ENCODE measurements around the gene RAB30.
"Not testable (repeated sequence)": the region's sequence is repeated elsewhere in the genome, so short reads cannot be mapped to it uniquely, and the experiment has no call there.

The RAB30 gene

GRCh38 chr11:82943430-82943829 is 128.3 kb downstream of the RAB30 start:
- DNase-seq (ENCODE audit: low read depth) = not testable (repeated sequence)

GRCh38 chr11:82942376-82942775 is 129.3 kb downstream of the RAB30 start:
- DNase-seq (ENCODE audit: low read depth) = no peak

- no peak for DNase-seq (ENCODE audit: low read depth)
These were observed 132.2 kb downstream of the RAB30 start for GRCh38 chr11:82939456-82939855.

GRCh38 chr11:82937554-82937953 is 134.1 kb downstream of the RAB30 start:
- DNase-seq (ENCODE audit: low read depth) = no peak

GRCh38 chr11:82936261-82936660 is 135.4 kb downstream of the RAB30 start:
- DNase-seq (ENCODE audit: low read depth) = no peak

GRCh38 chr11:82932564-82932963 is 139.1 kb downstream of the RAB30 start:
- no peak for DNase-seq (ENCODE audit: low read depth)

GRCh38 chr11:82930734-82931133 is 141.0 kb downstream of the RAB30 start:
- no peak for DNase-seq (ENCODE audit: low read depth)

GRCh38 chr11:82930229-82930628 is 141.5 kb downstream of the RAB30 start:
- no peak for DNase-seq (ENCODE audit: low read depth)

- no peak for DNase-seq (ENCODE audit: low read depth)
These were observed 142.6 kb downstream of the RAB30 start for GRCh38 chr11:82929121-82929520.

- no peak for DNase-seq (ENCODE audit: low read depth)
These were observed 144.3 kb downstream of the RAB30 start for GRCh38 chr11:82927264-82927880.

GRCh38 chr11:82924522-82925224 is 147.0 kb downstream of the RAB30 start:
- DNase-seq (ENCODE audit: low read depth) = no peak

All from activated T-cell treated with anti-CD3 and anti-CD28 coated beads for 24 hours (primary cell).